Activated naive CD4-positive, alpha-beta T cell treated with anti-CD3 and anti-CD28 coated beads, Interleukin-2, amount 50 U/mL, for 24 hours (primary cell): ENCODE measurements around the gene MMP14.
A peak's percentile ranks its signal among the peaks of the same experiment; 100 is the strongest.

Source experiments
- H3K27ac Mint-ChIP-seq: one replicate; pipeline ENCODE4 v1.8.0; 2021; ENCODE audit warnings: mild to moderate bottlenecking, mixed read lengths
- H3K27me3 Mint-ChIP-seq: one replicate; pipeline ENCODE4 v1.8.0; 2021; ENCODE audit warnings: mixed read lengths
- H3K36me3 Mint-ChIP-seq: one replicate; pipeline ENCODE4 v1.8.0; 2021; ENCODE audit warnings: mixed read lengths
- H3K4me1 Mint-ChIP-seq: one replicate; pipeline ENCODE4 v1.8.0; 2021; ENCODE audit warnings: mixed read lengths
- H3K4me3 Mint-ChIP-seq: one replicate; pipeline ENCODE4 v1.8.0; 2021; ENCODE audit warnings: mild to moderate bottlenecking, mixed read lengths
- H3K9me3 Mint-ChIP-seq: one replicate; pipeline ENCODE4 v1.8.0; 2021; ENCODE audit warnings: mixed read lengths

MMP14 gene

DNA sequence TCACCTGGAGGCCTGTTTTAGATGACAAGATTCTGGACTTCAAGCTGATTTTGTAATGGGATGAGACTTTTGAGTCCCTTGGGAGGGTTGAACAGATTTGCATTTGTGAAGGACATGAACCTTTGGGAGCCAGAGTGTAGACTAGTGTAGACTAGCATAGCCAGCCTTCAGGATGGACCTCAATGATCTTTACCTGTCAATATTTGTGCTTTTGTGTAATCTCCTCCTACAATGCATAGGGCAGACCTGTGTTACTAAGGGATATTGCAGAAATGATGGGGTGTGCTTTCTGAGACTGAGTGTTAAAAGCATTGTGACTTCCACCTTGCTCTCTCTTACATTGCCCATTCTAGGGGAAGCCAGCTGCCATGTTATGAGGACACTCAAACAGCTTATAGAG, 25.3 kb downstream of the MMP14 start:
- Mint-ChIP-seq H3K27ac (no peak overlapping the region), H3K36me3 (no peaks in the 10 kb centered on the region), H3K4me3 (no peak overlapping the region), H3K27me3 (no peaks in the 10 kb centered on the region), H3K4me1 (peaks cover 31% of the 10 kb centered on the region), H3K9me3 (no peaks in the 10 kb centered on the region)

DNA sequence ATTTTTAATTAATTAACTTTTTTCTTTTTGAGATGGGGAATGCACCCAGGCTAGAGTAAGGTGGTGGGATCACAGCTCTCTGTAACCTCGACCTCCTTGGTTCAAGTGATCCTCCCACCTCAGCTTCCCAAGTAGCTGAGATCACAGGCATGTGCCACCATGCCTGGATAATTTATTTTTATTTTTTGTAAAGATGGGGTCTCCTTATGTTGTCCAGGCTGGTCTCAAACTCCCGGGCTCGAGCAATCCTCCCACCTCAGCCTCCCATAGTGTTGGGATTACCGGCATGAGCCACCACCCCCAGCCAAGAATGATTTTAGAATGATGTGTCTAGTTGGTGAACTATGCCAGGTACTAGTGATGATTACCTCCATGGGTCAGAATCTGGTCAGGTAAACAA, 28.6 kb downstream of the MMP14 start:
- Mint-ChIP-seq H3K27ac (no peak overlapping the region), H3K4me1 (peaks cover 16% of the 10 kb centered on the region), H3K9me3 (no peaks in the 10 kb centered on the region), H3K36me3 (no peaks in the 10 kb centered on the region), H3K27me3 (no peaks in the 10 kb centered on the region), H3K4me3 (no peak overlapping the region)

DNA sequence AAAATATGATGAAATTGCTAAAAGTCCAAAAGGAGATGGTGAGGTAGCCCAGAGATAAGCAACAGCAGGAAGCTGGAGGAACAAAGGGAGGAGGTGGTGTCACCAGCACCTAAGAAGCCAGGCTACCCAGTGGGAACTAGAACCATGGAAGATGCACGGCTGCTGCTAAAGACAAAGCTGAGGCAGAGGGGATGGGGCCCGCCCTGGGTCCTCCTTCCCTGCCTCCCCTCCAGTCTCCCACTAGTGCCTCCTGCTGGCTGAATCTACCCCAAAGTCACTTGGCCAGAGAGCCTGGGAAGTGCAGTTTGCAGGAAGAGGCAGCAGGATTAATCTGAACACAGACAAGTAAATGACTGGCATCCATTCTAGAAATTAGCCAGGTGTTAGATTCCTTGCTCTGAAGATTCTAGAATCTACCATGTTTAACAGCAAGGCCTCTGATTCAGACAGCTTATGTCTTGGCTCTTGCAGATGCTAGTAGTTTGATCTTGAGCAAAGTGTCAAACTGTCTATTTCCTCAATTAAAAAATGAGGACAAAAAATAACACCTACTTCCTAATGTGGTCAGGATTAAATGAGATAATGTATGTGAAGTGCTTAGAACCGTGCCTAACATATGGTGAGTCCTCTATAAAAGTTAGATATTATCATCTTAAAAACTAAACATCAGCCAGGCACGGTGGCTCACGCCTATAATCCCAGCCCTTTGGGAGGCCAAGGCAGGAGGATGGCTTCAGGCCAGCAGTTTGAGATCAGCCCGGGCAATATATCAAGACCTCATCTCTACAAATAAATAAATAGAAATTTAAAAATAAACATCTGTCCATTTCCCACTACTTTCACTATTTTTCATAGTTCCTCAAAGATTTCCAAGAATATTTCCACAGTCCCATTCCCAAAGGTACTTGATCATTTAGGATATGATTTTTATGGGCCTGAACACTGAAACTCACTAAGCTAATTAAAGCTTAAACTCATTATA, 29.3 kb downstream of the MMP14 start:
- Mint-ChIP-seq H3K4me1 (peaks cover 22% of the 10 kb centered on the region), H3K9me3 (no peaks in the 10 kb centered on the region), H3K27ac (no peak overlapping the region), H3K4me3 (no peak overlapping the region), H3K36me3 (no peaks in the 10 kb centered on the region), H3K27me3 (no peaks in the 10 kb centered on the region)

DNA sequence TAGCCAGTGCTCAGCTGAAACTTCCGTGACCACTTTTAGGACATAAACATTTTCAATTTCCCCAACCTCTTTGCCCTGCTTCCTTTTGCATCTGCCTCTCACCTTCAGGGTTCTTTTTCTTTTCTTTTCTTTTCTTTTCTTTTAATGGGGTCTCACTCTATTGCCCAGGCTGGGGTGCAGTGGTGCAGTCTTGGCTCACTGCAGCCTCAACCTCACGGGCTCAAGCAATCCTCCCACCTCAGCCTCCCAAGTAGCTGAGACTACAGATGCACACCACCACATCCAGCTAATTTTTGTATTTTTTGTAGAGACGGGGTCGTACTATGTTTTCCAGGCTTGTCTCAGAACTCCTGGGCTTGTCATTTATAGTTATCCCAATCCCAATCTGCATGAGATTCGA, 30.5 kb downstream of the MMP14 start:
- peaks cover 26% of the 10 kb centered on the region for H3K4me1 Mint-ChIP-seq
- H3K27ac Mint-ChIP-seq, result no peak overlapping the region
- H3K9me3 Mint-ChIP-seq, result no peaks in the 10 kb centered on the region
- H3K36me3 Mint-ChIP-seq, result no peaks in the 10 kb centered on the region
- no peak overlapping the region for H3K4me3 Mint-ChIP-seq
- no peaks in the 10 kb centered on the region for H3K27me3 Mint-ChIP-seq

DNA sequence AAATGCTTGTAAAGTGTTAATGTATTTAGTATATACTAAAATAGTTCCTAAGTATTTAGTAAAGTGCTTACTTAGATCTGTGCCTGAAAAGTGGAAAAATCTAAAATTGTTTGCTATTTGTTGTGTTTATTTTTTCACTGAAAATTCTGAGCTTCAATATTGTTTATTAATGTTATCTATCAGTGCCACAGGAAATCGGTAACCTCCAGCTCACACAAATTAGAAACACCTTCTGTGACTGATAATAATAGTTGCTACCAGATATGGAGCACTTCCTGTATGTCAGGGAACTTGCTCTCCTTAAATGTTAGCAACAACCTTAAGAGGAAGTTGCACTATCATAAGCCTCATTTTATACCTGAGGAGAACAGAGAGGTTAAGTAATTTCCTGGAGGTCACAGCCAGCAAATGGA, 34.4 kb downstream of the MMP14 start:
- no peaks in the 10 kb centered on the region for H3K9me3 Mint-ChIP-seq
- H3K27me3 Mint-ChIP-seq, result no peaks in the 10 kb centered on the region
- H3K4me3 Mint-ChIP-seq, result peak overlapping the region; percentile 97
- peaks cover 39% of the 10 kb centered on the region for H3K4me1 Mint-ChIP-seq
- H3K36me3 Mint-ChIP-seq, result no peaks in the 10 kb centered on the region
- peak overlapping the region; percentile 99 for H3K27ac Mint-ChIP-seq

DNA sequence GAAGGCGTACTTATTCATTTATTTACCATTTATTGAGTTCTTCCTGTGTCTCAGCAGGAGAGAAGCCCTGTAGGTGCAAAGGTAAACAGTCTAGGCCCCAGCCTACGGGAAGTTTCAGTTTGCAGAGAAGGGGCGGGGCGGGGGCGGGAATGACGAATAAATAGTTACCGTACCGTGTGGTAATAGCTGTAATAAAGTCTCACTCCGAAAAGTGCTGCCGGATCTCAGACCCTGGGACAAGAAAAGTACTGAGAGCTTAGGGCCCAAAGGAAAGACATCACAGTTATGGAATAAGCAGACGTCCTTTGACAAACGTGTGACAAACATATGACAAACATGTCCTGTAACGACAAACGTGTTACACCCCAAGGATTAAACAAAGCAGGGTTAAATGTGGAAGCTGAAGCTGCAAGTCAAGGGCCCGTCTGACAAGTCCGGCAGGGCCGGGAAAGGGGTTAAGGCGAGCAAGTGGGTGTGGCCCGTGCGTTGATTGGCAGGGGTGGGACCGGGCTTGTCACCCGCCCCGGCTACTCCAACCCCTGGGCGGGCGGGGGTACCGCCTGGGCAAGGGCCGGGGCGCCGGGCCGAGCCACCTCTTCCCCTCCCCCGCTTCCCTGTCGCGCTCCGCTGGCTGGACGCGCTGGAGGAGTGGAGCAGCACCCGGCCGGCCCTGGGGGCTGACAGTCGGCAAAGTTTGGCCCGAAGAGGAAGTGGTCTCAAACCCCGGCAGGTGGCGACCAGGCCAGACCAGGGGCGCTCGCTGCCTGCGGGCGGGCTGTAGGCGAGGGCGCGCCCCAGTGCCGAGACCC, 35.0 kb downstream of the MMP14 start, which contains the start of gene LRP10:
LRP10 (plus strand) TSS at position 517 of the 809 bp plus-strand sequence. CDS start 564 bp downstream, outside the sequence.
- peaks cover 37% of the 10 kb centered on the region for H3K4me1 Mint-ChIP-seq
- H3K4me3 Mint-ChIP-seq, result peak within 1 kb of the TSS; percentile 97
- peak within 1 kb of the TSS; percentile 99 for H3K27ac Mint-ChIP-seq
- H3K9me3 Mint-ChIP-seq, result no peaks in the 10 kb centered on the region
- H3K27me3 Mint-ChIP-seq, result no peaks in the 10 kb centered on the region
- H3K36me3 Mint-ChIP-seq, result peaks cover 3% of the 10 kb centered on the region

DNA sequence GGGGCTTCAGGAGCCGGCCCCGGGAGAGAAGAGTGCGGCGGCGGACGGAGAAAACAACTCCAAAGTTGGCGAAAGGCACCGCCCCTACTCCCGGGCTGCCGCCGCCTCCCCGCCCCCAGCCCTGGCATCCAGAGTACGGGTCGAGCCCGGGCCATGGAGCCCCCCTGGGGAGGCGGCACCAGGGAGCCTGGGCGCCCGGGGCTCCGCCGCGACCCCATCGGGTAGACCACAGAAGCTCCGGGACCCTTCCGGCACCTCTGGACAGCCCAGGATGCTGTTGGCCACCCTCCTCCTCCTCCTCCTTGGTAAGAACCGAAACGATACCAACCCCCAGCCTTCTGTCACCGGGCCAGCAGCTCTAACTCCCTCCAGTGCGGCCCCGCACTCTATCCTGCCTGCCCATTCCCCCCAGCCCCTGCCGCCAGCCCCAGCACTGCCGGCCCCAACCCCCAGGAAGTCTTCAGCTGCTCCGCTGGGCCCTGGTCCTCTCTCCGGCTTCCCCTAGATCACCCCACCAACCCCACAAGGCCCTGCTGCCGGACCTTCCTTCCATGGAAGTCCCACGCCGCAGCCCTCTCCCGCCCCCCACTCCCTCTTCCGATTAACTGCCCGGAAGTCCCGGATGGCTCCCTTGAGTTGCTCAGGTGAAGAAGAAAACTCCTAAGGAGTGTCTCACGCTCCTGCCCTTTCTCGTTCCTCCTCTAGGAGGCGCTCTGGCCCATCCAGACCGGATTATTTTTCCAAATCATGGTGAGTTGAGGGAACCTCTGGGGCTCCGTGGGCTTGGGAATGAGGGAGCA, 35.8 kb downstream of the MMP14 start:
- Mint-ChIP-seq H3K27me3 (no peaks in the 10 kb centered on the region), H3K4me3 (peak overlapping the region; percentile 97), H3K36me3 (peaks cover 3% of the 10 kb centered on the region), H3K27ac (peak overlapping the region; percentile 98), H3K9me3 (no peaks in the 10 kb centered on the region), H3K4me1 (peaks cover 33% of the 10 kb centered on the region)

DNA sequence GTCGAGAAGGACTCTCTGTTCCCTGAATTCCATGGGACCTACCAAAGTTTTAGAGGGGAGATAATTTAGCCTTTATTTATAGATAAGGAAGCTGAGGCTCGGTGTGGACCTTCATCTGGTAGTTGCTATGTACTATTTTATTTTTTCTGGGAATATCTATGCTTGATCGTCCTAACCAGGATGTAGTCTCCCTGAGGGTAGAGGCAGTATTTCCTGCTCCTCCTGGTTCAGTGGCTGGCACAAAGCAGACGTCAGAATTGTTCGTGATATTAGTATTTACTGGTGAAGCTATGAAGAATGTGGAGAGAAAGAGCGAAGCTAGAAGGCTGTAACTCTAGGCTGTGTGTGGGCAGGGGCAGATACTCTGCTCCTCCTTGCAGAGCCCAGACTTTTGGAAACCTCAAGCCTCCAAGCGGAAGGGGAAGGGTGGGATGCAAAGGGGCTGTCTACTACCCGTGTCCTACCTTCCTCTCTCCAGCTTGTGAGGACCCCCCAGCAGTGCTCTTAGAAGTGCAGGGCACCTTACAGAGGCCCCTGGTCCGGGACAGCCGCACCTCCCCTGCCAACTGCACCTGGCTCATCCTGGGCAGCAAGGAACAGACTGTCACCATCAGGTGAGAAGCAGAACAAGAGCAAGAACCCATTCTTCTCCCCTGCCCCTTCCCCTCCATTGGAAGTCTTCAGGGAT, 36.6 kb downstream of the MMP14 start:
- H3K9me3 Mint-ChIP-seq, result no peaks in the 10 kb centered on the region
- H3K36me3 Mint-ChIP-seq, result peaks cover 4% of the 10 kb centered on the region
- no peaks in the 10 kb centered on the region for H3K27me3 Mint-ChIP-seq
- H3K4me1 Mint-ChIP-seq, result peaks cover 33% of the 10 kb centered on the region
- H3K27ac Mint-ChIP-seq, result peak overlapping the region; percentile 98
- H3K4me3 Mint-ChIP-seq, result peak overlapping the region; percentile 90

DNA sequence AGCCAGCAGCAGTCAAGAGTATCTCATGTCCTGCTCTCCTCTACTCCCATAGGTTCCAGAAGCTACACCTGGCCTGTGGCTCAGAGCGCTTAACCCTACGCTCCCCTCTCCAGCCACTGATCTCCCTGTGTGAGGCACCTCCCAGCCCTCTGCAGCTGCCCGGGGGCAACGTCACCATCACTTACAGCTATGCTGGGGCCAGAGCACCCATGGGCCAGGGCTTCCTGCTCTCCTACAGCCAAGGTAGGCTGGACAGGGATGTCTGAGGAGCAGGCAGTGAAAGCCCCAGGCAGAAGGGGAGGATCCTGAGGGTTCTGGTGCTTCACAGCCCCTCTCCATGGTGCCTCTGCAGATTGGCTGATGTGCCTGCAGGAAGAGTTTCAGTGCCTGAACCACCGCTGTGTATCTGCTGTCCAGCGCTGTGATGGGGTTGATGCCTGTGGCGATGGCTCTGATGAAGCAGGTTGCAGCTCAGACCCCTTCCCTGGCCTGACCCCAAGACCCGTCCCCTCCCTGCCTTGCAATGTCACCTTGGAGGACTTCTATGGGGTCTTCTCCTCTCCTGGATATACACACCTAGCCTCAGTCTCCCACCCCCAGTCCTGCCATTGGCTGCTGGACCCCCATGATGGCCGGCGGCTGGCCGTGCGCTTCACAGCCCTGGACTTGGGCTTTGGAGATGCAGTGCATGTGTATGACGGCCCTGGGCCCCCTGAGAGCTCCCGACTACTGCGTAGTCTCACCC, 38.8 kb downstream of the MMP14 start:
- Mint-ChIP-seq H3K9me3 (no peaks in the 10 kb centered on the region), H3K4me1 (peaks cover 32% of the 10 kb centered on the region), H3K27ac (no peak overlapping the region), H3K27me3 (no peaks in the 10 kb centered on the region), H3K36me3 (peaks cover 8% of the 10 kb centered on the region), H3K4me3 (no peak overlapping the region)

DNA sequence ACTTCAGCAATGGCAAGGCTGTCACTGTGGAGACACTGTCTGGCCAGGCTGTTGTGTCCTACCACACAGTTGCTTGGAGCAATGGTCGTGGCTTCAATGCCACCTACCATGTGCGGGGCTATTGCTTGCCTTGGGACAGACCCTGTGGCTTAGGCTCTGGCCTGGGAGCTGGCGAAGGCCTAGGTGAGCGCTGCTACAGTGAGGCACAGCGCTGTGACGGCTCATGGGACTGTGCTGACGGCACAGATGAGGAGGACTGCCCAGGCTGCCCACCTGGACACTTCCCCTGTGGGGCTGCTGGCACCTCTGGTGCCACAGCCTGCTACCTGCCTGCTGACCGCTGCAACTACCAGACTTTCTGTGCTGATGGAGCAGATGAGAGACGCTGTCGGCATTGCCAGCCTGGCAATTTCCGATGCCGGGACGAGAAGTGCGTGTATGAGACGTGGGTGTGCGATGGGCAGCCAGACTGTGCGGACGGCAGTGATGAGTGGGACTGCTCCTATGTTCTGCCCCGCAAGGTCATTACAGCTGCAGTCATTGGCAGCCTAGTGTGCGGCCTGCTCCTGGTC, 39.4 kb downstream of the MMP14 start:
- H3K4me3 Mint-ChIP-seq, result no peak overlapping the region
- peaks cover 8% of the 10 kb centered on the region for H3K36me3 Mint-ChIP-seq
- H3K27ac Mint-ChIP-seq, result no peak overlapping the region
- no peaks in the 10 kb centered on the region for H3K27me3 Mint-ChIP-seq
- H3K4me1 Mint-ChIP-seq, result peaks cover 26% of the 10 kb centered on the region
- no peaks in the 10 kb centered on the region for H3K9me3 Mint-ChIP-seq

DNA sequence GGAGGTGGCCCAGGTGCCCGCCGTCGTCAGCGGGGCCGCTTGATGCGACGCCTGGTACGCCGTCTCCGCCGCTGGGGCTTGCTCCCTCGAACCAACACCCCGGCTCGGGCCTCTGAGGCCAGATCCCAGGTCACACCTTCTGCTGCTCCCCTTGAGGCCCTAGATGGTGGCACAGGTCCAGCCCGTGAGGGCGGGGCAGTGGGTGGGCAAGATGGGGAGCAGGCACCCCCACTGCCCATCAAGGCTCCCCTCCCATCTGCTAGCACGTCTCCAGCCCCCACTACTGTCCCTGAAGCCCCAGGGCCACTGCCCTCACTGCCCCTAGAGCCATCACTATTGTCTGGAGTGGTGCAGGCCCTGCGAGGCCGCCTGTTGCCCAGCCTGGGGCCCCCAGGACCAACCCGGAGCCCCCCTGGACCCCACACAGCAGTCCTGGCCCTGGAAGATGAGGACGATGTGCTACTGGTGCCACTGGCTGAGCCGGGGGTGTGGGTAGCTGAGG, 40.7 kb downstream of the MMP14 start:
- Mint-ChIP-seq H3K9me3 (no peaks in the 10 kb centered on the region), H3K27ac (no peak overlapping the region), H3K4me3 (no peak overlapping the region), H3K27me3 (no peaks in the 10 kb centered on the region), H3K4me1 (peaks cover 30% of the 10 kb centered on the region), H3K36me3 (peaks cover 8% of the 10 kb centered on the region)

DNA sequence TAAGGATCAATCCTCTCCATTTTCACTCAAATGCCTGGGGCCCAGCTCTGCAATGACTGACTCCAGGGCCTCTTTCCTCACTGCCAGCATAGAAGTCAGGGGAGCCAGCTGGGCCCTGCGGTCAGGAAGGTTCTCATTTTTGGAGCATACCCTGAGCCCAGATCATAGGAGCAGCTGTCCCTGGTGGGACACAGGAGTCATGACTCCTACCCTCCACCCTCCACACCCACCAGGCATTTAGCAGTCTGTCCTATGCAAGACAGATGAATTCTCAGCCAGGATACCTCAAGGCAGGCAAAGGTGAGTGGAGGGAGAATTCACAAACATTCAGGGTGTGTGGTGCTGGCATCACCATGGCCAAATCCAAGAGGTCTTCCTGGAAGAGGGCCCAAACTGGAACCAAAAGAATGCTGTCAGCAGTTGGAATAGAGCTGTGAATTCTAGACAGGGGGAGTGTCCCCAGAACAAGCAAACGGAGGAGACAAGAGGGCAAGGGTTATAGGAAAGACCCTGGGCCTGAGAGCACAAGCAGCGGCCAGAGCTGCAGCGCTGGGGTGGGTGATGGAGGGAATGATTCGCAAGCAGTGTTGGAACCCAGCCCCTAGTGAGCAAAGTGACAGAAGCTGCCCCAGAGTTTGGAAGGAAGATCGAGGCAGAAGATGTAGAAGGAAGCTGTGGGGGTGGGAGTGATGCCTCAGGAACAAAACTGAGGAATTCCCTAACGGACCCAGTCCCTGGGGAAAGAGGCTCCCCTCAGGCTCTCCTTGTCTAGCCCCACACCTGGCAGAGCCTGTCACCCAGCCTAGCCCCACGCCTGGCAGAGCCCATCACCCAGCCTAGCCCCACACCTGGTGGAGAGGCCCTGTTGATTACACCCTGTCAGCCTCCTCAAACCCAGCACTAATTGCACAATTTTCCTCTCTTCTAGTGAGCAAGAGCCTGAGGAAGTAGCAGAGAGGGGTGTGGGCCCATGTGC, 42.2 kb downstream of the MMP14 start:
- H3K27ac Mint-ChIP-seq, result peak overlapping the region; percentile 81
- no peaks in the 10 kb centered on the region for H3K27me3 Mint-ChIP-seq
- H3K4me3 Mint-ChIP-seq, result no peak overlapping the region
- no peaks in the 10 kb centered on the region for H3K9me3 Mint-ChIP-seq
- peaks cover 32% of the 10 kb centered on the region for H3K4me1 Mint-ChIP-seq
- peaks cover 8% of the 10 kb centered on the region for H3K36me3 Mint-ChIP-seq

DNA sequence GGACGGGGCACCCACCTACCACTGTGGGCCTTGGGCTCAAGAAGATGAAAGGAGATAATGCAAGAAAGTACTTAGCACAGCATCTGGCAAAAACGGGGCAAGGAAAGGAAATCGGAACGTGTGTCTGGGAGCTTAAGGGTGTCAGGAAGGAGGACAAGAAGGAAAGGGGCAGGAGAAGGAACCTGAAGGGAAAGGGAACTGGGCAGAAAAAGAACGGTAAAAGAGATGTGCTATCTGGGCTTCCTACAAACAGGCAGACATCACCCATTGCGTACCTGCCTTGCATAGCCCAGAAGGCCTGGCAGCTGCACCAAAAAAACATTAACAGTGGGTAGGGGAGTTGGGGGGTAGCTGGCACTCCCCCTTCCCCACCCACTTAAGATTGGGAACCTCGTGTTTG, 45.7 kb downstream of the MMP14 start:
- peaks cover 5% of the 10 kb centered on the region for H3K36me3 Mint-ChIP-seq
- no peaks in the 10 kb centered on the region for H3K27me3 Mint-ChIP-seq
- peaks cover 45% of the 10 kb centered on the region for H3K4me1 Mint-ChIP-seq
- no peak overlapping the region for H3K4me3 Mint-ChIP-seq
- no peaks in the 10 kb centered on the region for H3K9me3 Mint-ChIP-seq
- peak overlapping the region; percentile 7 for H3K27ac Mint-ChIP-seq
